K562 (cell line): ENCODE data around the gene EVI5L. TPM values are rescaled to one million over a fixed set of nuclear protein-coding genes. Genes with fewer than 3 reads are reported as not detected.
A peak's percentile ranks its signal among the peaks of the same experiment; 100 is the strongest.

Source experiments
- ARID3B ChIP-seq: fragments of 250-450 bp; sonication (Bioruptor Pico); IDR thresholded peaks from 2 replicates; pipeline ENCODE4 v1.4.0; 2020; ENCODE audit warnings: borderline replicate concordance
- BHLHE40 ChIP-seq: IDR thresholded peaks from 2 replicates; pipeline ENCODE4 v1.6.1; 2011; ENCODE audit warnings: low read length, improper control_type of control experiment
- CHD4 ChIP-seq: fragments of 200-600 bp; sonication (generic); IDR thresholded peaks from 3 replicates; pipeline ENCODE4 v1.6.1; 2012; ENCODE audit warnings: low read depth, mild to moderate bottlenecking, mixed read lengths, low read length, inconsistent platforms; ENCODE audit not compliant: insufficient read depth, insufficient replicate concordance, poor library complexity, severe bottlenecking
- FOXJ3 ChIP-seq: sonication (generic); formaldehyde crosslinking; IDR thresholded peaks from 2 replicates; pipeline ENCODE4 v1.4.0; 2020; ENCODE audit warnings: mild to moderate bottlenecking, missing genetic modification reagents
- HLTF ChIP-seq: fragments of 450-650 bp; IDR thresholded peaks from 2 replicates; pipeline ENCODE4 v1.6.1; 2016
- LARP7 ChIP-seq: fragments of 450-650 bp; IDR thresholded peaks from 2 replicates; pipeline ENCODE4 v1.6.1; 2016
- MLLT1 ChIP-seq, 2 experiments: fragments of 450-650 bp; IDR thresholded peaks; 2 replicates each; pipeline ENCODE4 v1.6.1; 2016
- NELFE ChIP-seq: IDR thresholded peaks from 2 replicates; pipeline ENCODE4 v1.6.1; 2011; ENCODE audit warnings: mild to moderate bottlenecking; ENCODE audit not compliant: insufficient read depth, insufficient read length
- NFYB ChIP-seq: IDR thresholded peaks from 2 replicates; pipeline ENCODE4 v1.6.1; 2011; ENCODE audit warnings: mild to moderate bottlenecking, moderate library complexity; ENCODE audit not compliant: insufficient read length; ENCODE audit errors: extremely low read depth
- NR2F6 ChIP-seq: fragments of 450-650 bp; formaldehyde crosslinking; IDR thresholded peaks from 2 replicates; pipeline ENCODE4 v1.4.0; 2020; ENCODE audit warnings: mild to moderate bottlenecking
- PBX2 ChIP-seq, 2 experiments: IDR thresholded peaks in 1 of 2; conservative IDR thresholded peaks in 1 of 2; 2 replicates each; pipeline ENCODE4 v1.6.1; 2016; ENCODE audit warnings: low read depth in 2 of 2, mild to moderate bottlenecking in 1 of 2, missing compliant biosample characterization in 1 of 2, missing genetic modification characterization in 1 of 2, moderate library complexity in 1 of 2
- POLR2H ChIP-seq: IDR thresholded peaks from 2 replicates; pipeline ENCODE4 v1.6.1; 2016; ENCODE audit warnings: missing genetic modification characterization, low read depth, mild to moderate bottlenecking, control low read depth, missing compliant biosample characterization, moderate library complexity
- SIX5 ChIP-seq, 2 experiments: IDR thresholded peaks; 2 replicates each; pipeline ENCODE4 v1.6.1; 2011; ENCODE audit warnings: low read length in 2 of 2, borderline replicate concordance in 1 of 2, low read depth in 1 of 2, mild to moderate bottlenecking in 1 of 2, moderate library complexity in 1 of 2; ENCODE audit not compliant: insufficient read depth in 1 of 2
- SMAD1 ChIP-seq: fragments of 150-350 bp; IDR thresholded peaks from 2 replicates; pipeline ENCODE4 v1.6.1; 2014; ENCODE audit warnings: low read length, low read depth; ENCODE audit not compliant: partially characterized antibody
- THRB ChIP-seq: fragments of 450-650 bp; formaldehyde crosslinking; conservative IDR thresholded peaks from 2 replicates; pipeline ENCODE4 v1.4.0; 2022; ENCODE audit warnings: mild to moderate bottlenecking, missing genetic modification characterization
- ZBTB8A ChIP-seq: fragments of 450-650 bp; IDR thresholded peaks from 2 replicates; pipeline ENCODE4 v1.6.1; 2018; ENCODE audit warnings: mild to moderate bottlenecking, moderate library complexity; ENCODE audit not compliant: partially characterized antibody
- polyA plus RNA-seq, 8 experiments: library from polyadenylated mRNA; depleted of rRNA in 4 of 8; stranded (reverse) in 5 of 8; unstranded in 3 of 8; fragments of >200 nt; fragmentation: Nextera tagmentation in 2 of 8; fragmentation: Illumina TruSeq in 1 of 8; extraction: Ambion mirVana in 2 of 8; extraction: Trizol in 1 of 8; gene quantifications; 2 replicates each; pipeline versions ENCODE4 v1.2.1 to v1.2.3, GENCODE V29; 2011 to 2014; ENCODE audit warnings: inconsistent platforms in 1 of 8, missing spikeins in 1 of 8
- total RNA-seq, 7 experiments: library from RNA; depleted of rRNA in 6 of 7; stranded (reverse); fragments of >200 nt in 6 of 7; fragmentation: Illumina TruSeq in 2 of 7; extraction: Trizol in 2 of 7; gene quantifications; 2 replicates each; pipeline versions ENCODE4 v1.2.1 to v1.2.3, GENCODE V29; 2011 to 2021; ENCODE audit warnings: low replicate concordance in 1 of 7

EVI5L gene
- total and polyA plus RNA-seq, 9 of the 15 experiments (the other 6 are each of a cell fraction or from before 2014, with no cell fraction given): 0.69 to 1.8 (median 1.2) TPM; not detected in 2

GRCh38 chr19:7829561-7830271, at the start of gene EVI5L (continued):
- no peak for TF ChIP-seq THRB (CRISPR knock-in tag)
- no peak for TF ChIP-seq NELFE
- no peak for TF ChIP-seq SMAD1
- TF ChIP-seq FOXJ3 (CRISPR knock-in tag): no peak
- TF ChIP-seq MLLT1 (IDR thresholded peaks at IDR 0.05): peak in 1 of 2 experiments; percentile 100; a peak in 2 of 4 replicates
- TF ChIP-seq LARP7: no peak
- peak; percentile 68 for TF ChIP-seq NFYB
- 0 out of 2 replicates have a peak, but pooled peaks have one; percentile 8 for TF ChIP-seq BHLHE40
- TF ChIP-seq NR2F6: no peak
- no peak for TF ChIP-seq ZBTB8A
- no peak for TF ChIP-seq HLTF
- peak; percentile 96 for TF ChIP-seq PBX2 (CRISPR knock-in tag; IDR thresholded peaks at IDR 0.05; ENCODE audit: low read depth)
- peak; percentile 100 for TF ChIP-seq PBX2 (tag; conservative IDR thresholded peaks at IDR 0.05; ENCODE audit: low read depth)
- no peak for TF ChIP-seq SIX5 (IDR thresholded peaks at IDR 0.05; ENCODE audit: borderline replicate concordance in 1 of 2, insufficient read depth in 1 of 2, low read depth in 1 of 2, low read length in 2 of 2)
- no peak for TF ChIP-seq ARID3B (CRISPR knock-in tag)
- no peak for TF ChIP-seq CHD4
- no peak for TF ChIP-seq POLR2H (tag)
